RPMI7951 (cell line): ENCODE measurements around the gene ACAD8. TPM values are rescaled to one million over a fixed set of nuclear protein-coding genes. Genes with fewer than 3 reads are reported as not detected.
A peak's percentile ranks its signal among the peaks of the same experiment; 100 is the strongest.

Source experiments
- DNase-seq: peaks from one replicate; pipeline ENCODE4 v3.0.0-alpha.2; 2012; ENCODE audit warnings: low read depth
- total RNA-seq: library from RNA; depleted of rRNA; stranded (reverse); fragments of >200 nt; shearing (Covaris generic); gene quantifications from 2 replicates; pipeline ENCODE4 v1.2.3, GENCODE V29; 2014; rRNA removed

The ACAD8 gene
- total RNA-seq = 20.3 and 21.6 TPM in 2 replicates

DNA sequence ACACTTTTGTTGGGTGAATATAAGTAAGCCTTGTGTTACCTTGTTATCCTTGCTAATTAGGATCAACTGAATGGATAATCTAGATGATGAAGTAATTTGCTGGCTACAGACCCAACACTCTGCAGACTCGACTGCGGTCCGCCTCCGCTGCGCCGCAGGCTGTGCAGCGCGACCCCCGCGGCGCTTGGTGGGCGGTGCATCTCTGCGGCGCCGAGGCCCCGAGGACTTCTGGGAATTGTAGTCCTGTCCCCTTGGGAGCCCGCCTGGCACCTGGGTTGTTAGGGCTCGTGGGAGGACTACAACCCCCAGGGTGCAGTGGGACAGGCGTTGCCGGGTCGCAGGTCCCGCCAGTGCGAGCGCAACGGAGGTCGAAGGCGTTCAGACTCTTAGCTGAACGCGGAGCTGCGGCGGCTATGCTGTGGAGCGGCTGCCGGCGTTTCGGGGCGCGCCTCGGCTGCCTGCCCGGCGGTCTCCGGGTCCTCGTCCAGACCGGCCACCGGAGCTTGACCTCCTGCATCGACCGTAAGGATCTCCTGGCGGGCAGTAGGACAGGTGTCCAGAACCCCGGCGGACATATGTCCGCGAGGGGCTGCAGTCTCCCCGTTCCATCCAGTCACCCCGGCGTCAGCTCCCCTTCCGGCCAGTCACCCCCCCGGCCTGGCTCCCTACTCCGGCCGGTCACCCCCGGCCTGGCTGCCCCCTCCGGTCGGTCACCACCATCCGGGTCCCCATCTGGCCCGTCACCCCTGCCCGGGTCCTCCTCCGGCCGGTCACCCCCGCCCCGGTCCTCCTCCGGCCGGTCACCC is at the start of gene ACAD8, which contains the start of gene THYN1:
Gene ACAD8 (plus strand): TSS at position 381 of the 806 bp plus-strand sequence. CDS start 33 bp downstream, at position 414.
Gene THYN1 (minus strand): TSS at position 165 of the 806 bp plus-strand sequence. CDS start 470 bp downstream, outside the sequence.
- DNase-seq = peak; percentile 96

DNA sequence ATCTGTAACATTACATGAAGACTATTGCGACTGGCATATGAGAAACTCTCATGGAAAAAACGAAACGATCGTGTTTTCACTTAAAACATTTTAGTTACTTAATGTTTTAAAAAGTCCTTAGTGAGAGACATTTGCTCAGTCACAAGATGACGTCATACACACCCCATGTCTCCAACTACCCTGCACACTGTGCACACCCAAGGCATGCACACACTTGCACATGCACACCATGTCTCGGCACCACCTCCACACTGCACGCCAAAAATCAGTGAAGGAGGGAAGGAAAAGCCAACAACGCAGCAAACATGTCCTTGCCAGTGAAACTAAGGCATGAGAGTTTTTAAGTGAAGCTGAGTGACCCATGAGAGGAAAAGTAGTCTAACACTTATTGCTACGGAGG is 47.6 kb upstream of the ACAD8 start:
- no peak for DNase-seq

DNA sequence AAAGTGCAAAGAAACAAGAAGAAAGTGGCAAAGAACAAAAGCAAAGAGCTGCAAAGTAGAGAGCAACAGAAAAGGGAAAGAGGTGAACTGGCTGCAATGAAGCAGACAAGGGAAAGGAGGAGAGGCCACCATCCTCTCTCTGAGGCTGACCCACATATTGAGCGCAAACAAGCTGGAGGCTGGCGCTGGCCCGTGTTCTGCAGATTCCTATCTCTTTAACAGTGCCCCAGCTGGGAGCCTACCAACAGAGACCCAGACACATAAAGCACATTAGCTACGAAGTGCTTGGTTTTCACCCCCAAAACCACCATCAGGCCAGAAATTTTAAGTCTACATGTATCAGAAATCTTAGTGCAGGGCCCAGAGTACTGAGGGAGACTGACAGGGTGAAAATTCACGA is 47.2 kb upstream of the ACAD8 start:
- DNase-seq = no peak

DNA sequence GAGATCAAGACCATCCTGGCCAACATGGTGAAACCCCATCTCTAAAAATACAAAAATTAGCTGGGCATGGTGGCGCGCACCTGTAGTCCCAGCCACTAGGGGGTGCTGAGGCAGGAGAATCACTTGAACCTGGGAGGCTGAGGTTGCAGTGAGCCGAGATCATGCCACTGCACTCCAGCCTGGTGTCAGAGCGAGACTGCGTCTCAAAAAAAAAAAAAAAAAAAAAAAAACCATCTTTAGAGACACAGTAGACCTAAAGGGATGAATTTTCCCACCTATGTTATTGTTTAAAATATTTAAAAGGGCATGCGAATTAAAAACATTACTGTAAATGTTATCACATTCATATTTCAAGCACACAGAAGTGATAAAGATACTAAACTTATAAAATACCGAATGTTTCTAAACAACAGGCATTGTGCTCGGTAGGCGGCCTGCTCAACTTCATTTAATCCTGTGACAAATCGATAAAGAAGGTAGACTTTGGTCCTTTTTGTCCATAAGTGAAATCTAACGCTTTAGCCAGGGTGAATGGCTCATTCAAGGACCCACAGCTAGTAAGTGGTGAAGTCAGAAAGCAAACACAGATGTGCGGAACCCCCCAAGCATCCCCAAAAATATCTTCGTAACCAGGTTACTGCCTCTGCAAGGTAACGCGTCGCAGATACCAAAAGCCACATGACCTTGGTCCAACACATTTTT is 45.7 kb upstream of the ACAD8 start:
- peak; percentile 19 for DNase-seq

DNA sequence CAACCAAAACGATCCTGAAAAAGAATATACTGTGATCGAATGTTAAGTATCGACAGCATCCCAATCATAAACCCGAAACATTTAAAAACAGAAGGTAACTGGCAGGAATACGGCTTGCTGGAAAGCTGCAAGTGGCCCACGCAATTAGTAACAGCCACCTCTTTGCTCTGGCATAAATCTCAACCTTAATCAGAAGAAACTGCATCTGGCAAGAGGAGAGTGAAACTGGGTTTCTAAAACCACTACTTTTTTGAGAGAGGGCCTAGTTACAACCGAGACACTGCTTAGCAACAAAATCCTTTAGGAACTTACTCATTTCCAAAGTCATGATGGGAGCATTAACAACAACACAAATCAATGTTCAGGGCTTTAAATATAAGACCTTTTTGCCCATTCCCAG is 37.5 kb upstream of the ACAD8 start:
- DNase-seq = no peak

DNA sequence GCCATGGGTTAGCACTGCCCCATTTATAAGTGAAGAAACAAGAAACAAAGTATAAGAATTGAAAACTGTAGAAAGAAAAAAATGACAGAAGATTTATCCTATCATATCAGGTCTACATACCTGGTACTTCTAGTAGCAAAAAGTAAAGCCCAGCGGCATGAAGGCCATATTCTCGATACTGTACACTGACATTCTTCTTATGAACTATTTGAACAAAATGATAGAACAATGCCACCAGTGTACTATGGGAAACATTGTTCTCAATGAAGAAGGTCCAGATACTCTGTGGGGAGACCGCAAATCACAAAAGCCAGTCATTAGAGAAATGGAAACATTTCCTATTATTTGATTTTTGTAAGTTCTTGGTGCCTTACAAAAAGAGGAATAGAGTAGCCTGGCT is 36.6 kb upstream of the ACAD8 start:
- DNase-seq = no peak

DNA sequence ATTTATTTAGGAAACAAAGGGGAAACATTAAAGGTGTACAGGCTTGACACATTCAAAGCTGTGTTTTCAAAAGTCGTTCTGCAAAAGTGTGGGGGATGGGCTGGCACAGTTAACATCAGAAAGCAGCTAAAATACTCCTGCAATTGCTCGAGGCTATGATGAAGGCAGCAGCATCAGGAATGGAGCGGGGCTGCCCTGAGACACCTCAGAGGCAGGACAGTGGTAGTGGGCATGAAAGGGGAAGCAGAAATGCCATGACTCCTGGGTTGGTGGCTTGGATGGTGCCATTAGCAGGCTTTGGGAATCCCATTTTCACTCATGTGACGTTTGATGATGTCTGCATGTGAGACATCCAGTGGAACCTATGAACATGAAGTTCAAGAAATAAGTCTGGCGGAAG is 30.2 kb upstream of the ACAD8 start:
- peak; percentile 6 for DNase-seq

DNA sequence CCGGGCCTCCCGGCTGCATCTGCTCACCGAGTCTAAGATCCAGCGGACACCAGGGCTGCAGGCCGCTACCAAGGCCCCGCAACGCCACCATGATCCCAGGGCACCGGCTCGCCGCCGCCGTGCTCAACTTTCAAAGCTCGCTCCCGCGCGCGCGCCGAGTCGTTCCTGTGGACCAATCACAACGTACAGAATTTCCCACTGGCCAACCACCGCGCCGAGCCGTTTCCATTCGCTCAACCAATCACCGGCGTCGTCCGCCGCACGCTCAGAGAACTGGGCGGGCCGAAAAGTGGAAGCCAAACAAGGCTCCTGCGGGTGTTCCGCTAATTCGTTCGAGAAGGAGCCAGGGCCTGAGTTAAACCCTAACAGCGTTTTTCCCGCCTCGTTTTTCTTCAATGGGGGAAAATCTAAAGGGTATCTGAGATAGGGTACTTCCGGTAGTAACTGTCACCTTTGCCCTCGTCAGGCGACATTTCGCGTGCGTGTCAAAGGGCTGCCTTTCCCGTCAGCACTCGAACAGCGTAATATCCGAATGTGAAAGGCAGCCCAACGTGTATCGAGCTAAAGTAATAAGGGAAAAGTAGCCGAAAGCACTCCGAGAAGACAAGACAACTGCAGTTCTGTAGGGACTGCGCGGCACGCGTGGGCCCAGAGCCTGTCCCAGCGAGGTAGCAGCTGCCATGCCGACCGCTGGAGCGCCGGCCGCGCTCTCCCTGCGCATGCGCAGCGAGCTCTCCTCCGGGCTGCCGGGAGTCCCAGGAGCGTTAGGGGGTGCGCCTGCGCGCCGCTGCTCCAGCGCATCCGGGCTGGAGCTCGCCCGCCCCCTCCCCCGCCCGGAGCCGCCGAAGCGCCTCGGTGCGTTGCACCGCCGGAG is 29.3 kb upstream of the ACAD8 start, which contains the start of the genes NCAPD3 and VPS26B:
Gene NCAPD3 (minus strand): TSS at position 132 of the 874 bp plus-strand sequence. CDS start 41 bp downstream, at position 91.
Gene VPS26B (plus strand): TSS at position 836 of the 874 bp plus-strand sequence. CDS start 452 bp downstream, outside the sequence.
- DNase-seq = peak; percentile 94

DNA sequence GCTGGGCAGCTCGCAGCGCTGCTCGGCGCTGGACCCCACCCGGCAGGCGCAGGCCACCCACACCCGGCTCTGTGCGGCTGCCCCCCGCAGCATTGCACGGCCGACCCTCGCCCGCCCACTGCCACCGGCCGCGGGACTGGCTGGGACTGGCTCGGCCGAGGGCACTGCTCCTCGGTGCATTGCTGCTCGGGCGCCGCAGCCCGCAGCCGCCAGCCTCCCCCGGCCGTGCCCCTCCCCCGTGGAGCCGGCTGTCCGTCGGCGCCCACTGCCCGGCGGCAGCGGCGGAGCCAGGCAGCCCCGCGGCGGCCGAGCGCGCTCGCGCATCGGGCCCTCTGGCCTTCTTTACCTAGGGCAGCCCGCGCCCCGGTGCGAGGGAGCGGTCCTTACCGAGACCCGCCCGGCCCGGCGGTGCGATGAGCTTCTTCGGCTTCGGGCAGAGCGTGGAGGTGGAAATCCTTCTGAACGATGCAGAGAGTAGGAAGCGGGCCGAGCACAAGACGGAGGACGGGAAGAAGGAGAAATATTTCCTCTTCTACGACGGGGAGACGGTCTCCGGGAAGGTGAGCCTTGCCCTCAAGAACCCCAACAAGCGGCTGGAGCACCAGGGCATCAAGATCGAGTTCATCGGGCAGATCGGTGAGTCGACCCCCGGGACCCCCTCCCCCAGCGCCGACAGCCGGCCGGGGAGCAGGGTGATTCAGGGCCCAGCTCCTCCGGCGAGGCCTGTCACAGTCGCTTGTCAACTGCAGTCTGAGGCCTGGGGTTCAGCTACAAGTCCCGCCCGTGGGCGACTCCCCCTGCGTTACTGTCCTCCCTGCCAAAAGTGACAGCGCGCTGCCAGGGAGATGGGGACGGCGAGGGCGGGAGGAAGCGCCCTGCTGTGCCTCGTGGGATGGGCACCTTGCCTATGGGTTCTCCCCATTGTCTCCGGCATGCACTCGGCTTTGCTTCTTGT is 28.4 kb upstream of the ACAD8 start:
- DNase-seq = peak; percentile 57

DNA sequence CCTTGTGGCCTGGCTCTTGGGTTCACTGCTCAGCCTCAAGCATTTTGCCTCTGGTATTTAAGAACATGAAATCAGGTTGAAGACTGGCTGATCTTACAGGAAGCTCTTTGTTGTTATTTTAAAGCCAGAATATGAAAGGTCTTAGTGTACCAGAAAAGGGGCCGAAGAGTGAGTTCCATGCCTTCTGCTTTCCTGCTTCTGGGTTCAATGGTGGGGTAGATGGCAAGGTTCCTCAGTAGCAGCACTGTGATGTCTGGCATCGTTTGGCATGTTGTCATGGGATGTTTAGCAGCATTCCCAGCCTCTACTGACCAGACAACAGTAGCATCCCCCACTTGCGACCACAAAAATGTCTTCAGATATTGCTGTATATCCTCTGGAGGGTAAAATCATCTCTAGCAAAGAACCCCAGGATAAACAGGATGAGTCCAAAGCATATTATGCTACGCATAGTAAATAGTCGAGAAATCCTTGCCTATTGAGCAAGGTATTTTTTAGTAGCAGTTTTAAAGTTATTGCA is 26.5 kb upstream of the ACAD8 start:
- no peak for DNase-seq

DNA sequence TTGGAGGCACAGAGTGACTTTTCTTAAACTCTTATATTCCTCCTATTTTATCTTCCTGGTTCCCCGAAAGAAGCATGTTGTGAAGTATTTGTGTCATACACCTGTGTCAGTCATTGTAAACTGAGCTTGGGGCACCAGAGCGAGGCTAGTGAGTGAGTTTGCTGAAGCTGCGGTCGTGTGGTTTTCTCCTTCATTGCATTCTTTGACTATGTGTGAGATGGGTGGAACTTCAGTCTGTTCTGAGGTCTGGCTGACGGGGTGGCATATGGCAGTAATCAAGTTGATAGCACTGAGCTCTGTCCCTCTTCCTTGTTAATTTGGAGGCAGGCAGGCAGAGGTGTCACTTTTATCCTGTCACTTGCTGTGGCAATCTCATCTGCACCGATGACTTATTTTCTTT is 24.7 kb upstream of the ACAD8 start:
- DNase-seq = no peak

DNA sequence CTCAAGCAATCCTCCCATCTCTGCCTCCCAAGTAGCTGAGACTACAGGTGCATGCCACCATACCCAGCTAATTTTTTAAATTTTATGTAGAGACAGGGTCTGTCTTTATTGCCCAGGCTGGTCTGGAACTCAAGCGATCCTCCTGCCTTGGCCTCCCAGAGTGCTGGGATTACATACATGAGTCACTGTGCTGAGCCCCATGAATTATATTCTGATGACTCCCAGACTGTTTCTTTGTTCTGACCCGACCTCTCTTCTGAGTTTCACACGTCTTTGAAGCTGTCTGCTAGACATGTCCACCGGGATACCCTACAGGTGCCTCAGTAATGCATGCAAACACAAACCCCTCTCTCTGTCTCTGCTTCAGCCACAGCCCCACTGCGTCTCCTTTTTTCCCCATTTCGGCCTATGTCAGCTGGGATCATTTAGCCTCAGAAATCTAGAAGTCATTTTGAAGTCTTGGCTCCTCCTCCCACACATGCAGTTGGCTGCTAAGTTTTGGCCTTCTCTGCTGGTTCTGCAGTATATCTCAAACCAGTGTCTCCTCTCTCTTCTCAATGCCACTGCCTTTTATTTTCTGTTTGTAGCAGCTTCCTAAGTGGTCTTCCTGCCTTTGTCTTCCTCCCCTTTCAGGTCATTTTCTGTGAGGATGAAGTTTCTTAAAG is 24.1 kb upstream of the ACAD8 start:
- DNase-seq = no peak

DNA sequence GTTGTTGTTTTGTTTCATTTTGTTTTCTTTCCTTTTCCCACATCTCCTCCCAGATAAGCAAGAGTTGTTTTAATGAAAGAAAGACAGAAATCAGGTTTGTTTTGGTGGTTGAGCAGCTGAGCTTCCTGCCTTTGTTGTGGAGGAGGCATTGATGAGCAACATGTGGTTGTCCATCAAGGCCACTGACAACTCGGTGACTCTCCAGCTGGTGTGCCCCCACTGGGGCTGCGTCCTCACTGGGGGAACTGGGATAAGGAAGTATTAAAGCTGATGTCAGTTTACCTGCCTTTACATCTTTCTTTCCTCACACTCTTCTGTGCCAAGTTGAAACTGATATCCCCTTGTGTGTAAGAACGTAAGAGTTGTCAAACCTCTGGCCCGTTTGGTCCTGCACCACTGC is 23.0 kb upstream of the ACAD8 start:
- no peak for DNase-seq

DNA sequence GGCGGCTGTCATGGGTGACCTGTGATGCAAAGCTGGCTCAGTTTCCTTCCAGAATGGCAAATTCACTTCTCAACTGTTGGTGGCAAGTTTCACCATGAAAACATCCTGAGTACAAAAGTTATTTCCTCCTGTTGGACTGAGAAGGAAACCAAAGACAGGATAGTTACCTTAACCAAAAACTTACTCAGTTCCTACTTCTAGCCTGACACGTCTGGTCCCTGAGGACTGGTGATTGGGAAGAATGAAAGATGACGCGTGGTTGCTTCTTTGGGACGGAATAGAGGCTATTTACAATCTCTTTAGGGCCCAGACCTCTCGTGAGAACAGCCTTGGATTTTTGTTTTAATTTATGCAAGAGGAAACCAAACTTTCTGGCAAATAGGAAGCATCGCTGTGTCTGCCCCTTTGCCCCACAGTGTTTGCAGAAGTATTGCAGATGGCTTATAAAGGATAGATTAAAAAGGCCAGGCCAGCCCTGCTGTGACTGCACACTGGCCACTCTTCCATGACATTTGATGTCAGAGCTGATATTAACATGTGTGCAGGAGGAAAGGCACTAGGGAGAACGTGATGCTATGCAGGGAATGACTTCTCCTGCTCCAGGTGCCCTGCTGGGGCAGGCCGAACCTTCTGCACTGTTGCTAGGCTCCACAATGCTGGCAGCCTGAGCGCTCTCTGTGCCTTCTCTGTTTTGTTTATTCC is 21.3 kb upstream of the ACAD8 start:
- DNase-seq = no peak

DNA sequence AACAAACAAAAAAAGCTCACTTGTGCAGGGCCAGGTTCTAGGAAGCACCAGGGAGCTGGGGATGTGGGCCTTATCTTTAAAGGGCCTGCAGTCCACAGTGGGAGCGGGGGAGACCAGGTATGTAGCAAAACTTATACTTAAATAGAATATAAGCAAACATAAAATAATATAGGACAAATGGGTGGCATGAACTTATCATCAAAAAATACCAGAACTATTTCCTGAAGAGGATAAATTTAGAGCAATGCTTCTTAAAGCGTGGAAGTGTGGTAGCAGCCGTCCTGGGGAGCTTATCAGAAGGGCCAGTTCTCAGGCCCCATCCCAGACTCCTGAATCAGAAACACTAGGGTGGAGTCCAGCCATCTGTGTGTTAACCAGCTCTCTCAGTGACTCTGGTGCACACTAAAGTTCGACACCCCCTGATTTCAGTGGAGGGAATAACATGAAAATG is 19.6 kb upstream of the ACAD8 start:
- DNase-seq = no peak

DNA sequence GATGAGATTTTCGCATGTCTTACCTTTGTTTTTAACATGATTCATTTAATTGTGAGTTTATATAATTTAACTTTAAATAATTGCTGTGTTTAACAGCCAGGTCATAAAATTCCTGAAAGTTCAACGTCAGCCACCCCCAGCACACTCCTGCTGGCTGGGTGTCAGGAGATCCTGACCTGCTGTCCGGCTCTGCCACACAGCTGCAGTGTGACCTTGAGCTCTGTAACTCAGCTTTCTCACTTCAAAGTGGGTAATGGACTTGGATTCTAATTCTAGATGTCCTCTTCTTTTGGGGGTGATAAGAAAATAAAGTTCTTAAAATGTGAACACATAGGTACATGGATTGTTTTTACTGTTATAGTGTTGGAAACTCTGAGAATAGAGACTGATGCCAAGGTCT is 18.0 kb upstream of the ACAD8 start:
- DNase-seq = no peak

DNA sequence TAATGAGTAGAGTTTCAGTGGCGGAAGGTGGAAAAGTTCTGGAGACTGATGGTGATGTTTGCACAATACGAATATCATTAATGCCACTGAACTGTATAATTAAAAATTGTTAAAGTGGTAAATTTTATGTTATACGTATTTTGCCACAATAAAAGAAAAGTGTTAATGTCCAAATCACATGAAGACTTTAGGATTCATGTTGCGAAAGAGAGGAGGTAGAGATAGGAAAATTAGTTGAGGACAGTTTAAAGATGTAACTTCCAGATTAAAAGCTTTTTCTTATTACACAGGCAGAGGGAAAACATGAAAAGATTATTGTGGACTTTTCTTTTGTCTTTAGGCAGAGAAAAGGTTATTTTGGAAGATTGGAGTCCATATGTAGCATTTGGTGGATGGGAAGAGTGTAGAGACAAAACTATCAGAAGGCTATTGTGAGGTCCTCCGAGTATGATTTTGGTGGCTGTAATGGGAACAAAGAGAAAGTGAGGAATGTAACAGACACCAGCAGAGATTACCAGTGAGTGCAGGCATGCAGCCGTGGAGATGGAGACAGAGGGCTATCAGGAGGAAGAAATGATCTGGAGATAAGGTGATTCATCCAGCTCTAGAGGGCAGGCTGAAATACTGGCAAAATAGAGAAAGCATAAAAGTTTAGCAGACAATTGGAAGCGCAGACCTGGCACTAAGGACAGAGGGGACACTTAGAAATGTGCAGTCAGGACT is 16.4 kb upstream of the ACAD8 start:
- no peak for DNase-seq

DNA sequence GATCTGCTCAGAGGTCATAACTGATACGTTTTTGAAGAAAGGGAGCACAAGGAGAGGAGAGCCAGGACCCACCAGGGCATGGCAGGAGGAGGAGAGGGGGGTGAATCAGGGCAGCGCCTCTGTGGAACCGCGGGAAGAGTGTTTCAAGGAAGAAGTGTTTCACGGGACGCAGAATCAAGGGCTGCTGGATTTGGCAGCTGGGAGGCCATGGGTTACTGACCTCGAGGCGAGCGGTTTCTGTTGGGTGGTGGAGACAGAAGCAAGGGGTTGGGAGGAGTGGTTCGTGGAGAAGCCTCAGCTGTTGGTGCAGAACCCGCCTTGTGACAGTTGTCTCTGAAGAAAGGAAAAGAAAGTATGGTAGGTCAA is 15.8 kb upstream of the ACAD8 start:
- DNase-seq = no peak
